Stimulated activated CD4-positive, alpha-beta T cell treated with anti-CD3 and anti-CD28 coated beads, Interleukin-4, amount 100 ng/mL, for 24 hours (primary cell): ENCODE results near the gene ARHGEF3.

Source experiments
- DNase-seq: peaks from one replicate; pipeline ENCODE4 v3.0.0-alpha.2; 2020

Gene ARHGEF3, protein sequence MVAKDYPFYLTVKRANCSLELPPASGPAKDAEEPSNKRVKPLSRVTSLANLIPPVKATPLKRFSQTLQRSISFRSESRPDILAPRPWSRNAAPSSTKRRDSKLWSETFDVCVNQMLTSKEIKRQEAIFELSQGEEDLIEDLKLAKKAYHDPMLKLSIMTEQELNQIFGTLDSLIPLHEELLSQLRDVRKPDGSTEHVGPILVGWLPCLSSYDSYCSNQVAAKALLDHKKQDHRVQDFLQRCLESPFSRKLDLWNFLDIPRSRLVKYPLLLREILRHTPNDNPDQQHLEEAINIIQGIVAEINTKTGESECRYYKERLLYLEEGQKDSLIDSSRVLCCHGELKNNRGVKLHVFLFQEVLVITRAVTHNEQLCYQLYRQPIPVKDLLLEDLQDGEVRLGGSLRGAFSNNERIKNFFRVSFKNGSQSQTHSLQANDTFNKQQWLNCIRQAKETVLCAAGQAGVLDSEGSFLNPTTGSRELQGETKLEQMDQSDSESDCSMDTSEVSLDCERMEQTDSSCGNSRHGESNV

DNA sequence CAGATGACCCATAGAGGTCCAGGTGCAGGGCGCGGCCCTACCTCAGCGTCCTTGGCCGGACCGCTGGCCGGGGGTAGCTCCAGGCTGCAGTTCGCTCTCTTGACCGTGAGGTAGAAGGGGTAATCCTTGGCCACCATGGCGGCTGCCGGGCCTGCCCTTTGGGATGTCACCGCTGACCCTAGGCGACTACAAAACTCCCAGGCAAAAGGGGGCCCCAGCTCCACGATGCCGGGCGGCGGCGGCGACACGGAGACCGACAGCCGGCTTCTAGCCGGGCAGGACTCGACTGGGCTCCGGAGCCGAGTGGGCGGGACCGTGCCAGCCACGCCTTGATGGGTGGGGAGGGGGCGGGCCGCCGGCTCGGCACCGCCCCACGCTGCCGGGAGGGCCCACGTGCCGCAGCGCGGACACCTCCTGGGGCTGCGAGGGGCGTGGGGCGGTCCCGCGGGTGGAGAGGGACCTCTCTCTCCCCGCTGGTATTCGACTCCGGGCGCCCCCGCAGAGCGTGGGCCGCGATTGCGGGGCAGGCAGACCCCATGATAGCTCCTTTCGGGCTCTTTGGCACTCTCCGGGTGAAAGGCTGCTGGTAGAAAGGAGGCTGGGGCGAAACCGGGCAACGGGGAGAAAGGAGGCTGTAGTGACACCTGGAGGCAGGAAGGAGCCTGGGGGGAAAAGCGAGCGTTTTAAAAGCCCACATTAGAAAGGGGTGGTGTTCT, at the start of gene ARHGEF3:
Gene ARHGEF3, minus strand, starts transcription at position 288 of the 716 bp plus-strand sequence. Its CDS starts 151 bp downstream, at position 137.
- peak; percentile 86 for DNase-seq

DNA sequence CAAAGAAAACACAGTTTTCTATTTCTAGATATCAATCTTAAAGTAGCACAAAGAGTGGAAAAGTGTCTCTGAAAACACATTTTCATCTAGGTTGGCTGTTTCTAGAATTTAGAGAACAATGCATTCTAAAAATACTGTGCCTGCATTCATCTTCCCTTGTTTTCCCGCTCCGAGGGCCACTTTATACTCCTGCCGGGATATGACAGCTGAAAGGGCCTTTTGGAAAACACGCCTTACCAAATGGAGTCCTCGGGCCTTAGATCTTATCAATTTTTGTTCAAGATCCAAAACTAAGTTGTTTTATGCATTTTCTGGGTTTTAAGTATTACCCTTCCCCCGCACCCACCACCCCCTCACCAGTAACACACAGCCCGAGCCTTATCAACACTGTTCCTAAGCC, 47.9 kb upstream of the ARHGEF3 start:
- no peak for DNase-seq

DNA sequence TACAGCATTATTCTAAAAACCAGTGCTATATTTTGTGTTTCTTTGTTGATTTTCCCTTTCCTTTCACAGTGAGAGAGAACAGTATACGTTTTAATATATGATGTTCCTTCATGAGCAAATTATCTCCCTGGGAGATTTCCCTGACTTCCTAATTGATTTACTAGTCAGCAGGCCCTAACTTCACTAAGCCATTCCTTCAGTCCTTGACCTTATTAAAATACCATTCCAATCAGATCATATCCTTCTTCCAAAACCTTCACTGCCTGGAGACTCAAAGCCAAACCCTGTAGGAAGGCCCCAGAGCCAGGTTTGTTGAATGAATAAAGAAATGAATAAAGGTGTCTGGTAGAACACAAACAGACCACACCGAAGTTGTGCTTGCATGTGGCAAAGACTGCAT, 43.8 kb upstream of the ARHGEF3 start:
- DNase-seq, result no peak

DNA sequence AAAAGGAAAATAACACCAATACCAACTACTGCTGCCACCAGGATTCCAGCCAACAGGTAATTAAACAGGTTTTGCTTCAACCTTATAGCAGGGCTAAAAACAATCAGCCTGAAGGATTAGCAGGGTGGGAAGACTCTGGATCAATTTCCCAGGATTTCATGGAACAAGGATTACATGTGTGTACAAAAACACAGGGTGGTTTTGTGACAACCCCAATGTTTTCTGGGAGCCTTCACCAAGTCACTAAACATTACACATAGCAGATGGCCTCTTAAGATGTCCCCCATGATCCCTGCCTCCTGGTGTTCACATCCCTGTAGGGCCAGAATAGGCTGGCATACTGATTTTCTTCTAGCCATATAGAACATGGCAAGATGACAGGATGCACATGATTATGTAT, 42.8 kb upstream of the ARHGEF3 start:
- DNase-seq, result no peak

DNA sequence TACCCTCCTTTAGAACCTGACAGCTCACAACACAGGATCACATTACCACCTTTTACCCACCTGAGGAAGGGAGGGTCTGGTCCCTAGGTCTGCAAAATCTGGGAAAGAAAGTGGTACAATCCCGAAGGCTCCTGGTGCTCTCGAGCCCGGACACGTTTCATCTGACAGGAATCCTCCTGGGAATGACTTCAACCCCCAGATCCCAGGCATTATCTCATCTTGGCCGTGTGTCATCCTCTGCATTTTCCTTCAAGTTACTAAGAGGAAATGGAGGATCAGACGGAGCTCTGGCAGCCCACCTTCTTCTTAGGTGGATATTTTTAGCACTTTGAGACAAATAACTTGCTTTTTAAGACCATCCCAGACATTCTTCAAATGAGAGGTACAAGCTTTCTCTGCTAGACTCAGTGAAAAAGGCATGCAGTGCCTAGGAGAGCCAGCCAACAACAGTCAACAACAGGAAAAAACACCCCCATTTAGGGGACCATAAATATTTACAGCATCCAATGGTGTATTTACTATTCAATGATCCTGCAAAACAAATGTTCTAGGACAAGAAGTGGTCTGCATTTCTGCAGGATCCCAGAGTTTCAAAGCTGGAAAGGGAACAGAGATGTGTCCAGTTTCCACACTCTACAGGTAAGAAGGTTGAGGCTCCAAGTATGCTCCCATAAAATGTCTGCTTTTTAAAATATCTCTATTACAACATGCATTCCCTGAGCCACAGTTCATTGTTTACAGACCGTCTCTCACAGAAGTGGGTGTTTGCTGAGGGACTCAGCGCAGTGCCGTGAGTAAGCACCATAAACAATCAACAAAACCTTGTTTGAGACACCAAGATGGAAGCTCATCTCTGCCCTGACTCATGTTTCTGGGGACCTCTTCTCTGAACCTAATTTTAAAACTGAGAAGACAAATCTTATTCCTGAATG, 38.3 kb upstream of the ARHGEF3 start:
- no peak for DNase-seq

DNA sequence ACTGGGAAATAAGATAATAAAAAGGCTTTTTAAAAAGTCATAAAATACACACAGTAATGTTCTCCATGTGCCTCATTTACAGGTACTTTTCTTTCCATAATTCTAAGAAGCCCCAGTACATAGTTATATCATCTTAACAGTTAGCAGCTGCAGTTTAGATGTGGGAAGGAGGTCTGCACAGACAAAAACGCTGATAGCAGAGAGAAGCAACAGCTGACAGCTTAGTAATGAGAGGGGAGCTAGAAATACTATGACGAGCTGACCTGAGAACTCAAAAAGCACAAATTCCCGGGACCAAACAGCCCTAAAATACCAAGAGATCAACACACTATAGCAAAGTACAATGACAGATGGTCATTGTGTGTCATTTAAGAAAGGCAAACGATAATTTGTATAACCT, 36.7 kb upstream of the ARHGEF3 start:
- no peak for DNase-seq

DNA sequence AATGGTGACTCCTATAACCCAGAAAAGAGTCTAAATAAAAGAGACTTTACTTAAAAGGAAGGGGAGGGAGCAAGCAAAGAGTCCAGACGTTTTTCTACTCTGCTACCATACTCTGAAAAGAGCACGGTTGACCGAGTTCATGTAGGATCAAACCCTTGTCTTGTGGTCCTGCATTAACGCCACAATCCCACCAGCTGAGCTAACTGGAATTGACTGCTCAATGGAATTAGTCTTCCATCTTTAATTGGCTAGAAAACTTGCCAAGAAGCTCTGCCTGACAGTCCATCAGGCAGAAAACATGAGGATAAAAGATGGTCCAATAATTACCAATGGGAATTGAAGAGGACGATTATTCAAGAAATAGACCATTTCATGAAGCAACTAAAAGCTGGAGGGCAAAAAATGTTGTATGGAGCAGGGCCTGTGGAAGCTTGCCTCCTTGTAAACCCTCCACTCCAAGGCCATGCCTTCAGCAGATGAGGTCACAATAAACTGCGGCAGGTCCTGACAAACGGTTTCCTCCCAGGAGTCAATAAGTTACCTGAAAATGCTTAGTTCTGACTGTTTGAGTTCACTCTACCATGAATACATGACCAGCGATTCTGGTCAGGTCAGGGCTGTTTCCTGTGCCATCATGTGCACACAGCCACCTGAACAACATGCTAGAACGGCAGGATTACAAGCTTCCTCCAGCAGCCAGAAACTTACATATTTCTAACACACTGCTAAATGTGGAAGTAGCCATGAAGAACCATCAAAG, 35.6 kb upstream of the ARHGEF3 start:
- DNase-seq, result no peak

DNA sequence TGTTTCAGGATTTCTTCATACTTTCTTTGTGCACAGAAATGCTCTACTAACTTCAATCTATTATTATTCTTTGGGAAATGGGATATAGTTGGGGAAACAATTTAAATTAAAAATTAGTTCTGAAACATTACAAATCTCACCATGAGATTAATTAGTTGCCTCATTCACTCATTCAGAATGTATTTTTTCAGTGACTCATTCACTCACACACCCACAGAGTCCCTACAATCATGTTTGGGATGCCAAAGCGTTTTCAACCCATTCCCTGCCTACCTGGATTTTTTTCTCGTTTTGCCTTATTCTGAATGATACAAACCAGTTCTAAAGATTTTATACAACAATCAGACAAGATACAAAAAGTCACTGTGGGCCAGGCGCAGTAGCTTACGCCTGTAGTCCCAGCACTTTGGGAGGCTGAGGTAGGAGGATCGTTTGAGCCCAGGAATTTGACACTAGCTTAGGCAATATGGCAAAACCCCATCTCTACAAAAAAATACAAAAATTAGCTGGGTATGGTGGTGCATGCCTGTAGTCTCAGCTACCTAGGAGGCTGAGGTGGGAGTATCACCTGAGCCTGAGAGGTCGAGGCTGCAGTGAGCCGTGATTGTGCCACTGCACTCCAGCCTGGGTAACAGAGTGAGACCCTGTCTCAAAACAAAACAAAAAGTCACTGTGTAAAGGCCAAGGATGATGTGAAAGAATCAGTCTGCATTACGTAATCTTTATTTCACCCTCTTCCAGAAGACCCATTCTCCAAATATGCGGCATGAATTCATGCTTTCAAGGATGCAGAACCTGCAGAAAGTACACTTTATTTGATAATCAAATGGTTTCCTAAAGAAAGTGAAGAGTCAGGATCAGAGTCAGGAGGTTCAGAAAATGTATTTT, 34.8 kb upstream of the ARHGEF3 start:
- DNase-seq, result no peak

DNA sequence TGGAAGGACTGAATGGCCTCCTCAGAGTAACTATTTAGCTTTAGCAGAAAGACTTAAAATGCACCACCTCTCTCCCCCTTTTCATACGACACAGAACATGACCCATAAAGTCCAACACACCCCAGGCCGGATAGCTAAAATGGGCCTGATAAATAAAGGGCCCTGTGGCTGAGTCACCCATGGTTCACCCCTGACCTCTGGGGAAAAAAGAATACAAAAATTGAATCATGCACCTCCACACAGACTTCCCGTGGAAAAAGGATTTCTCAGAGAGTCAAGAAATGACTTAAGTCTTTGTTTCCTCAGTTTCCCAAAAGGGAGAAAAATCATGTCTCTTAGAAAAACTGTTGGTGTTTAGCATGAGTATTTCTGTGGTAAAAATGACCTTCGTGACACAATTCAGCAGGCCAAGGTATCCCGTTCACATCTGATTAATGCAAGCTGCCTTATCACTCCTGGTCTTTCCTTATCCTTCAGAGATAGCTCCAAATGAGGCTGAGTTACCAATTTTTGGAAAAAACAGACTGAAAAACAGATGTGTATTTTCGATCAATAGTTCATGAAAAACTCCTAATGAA, 34.0 kb upstream of the ARHGEF3 start:
- no peak for DNase-seq

DNA sequence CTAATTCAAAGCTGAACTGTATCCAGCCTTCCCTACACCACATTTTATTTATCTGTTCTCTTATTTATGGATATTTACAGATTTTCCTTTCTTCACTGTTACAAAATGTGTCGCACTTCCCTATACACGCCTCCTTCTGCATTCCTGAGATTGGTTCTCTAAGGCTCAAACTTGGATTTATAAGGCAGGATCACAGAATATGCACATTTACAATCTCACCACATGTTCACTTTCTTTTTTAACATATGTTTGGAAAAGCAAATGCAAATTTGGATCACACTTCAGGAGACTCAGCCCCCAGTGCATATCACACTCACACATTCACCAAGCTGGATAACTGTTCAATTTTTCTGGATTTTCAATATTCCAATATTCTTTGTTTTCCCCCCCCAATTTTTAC, 31.8 kb upstream of the ARHGEF3 start:
- DNase-seq, result no peak

DNA sequence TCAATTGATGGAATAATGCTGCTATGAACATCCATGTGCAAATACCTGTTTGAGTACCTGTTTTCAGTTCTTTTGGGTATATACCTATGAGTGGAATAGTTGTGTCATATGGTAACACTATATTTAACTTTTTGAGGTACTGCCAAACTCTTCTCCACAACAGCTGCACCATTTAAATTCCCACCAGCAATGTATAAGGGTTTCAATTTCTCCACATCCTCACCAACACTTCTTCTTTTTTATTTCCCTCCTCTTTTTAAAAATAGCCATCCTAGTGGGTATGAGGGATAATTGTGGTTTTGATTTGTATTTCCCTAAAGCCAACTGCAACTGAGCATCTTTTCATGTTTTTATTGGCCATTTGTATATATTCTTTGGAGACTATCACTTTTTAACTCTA, 31.3 kb upstream of the ARHGEF3 start:
- no peak for DNase-seq

DNA sequence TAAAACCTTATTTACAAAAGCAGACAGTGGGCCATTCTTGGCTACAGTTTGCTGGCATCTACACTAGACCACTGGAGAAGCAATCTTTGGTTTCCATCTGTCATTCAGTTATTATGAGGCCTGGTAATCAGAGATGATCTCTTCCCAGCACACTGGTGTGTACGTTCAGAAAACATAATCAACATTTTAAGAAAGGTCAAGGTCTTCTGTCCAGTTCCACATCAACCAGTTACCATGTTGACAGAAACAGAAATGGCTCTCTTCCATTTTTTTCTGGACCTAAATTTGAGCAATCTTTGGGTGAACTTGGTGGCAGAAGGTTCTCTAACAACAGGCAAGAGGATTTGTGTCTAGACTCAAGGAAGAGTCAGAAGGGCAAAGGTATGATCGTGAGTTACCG, 29.8 kb upstream of the ARHGEF3 start:
- no peak for DNase-seq

DNA sequence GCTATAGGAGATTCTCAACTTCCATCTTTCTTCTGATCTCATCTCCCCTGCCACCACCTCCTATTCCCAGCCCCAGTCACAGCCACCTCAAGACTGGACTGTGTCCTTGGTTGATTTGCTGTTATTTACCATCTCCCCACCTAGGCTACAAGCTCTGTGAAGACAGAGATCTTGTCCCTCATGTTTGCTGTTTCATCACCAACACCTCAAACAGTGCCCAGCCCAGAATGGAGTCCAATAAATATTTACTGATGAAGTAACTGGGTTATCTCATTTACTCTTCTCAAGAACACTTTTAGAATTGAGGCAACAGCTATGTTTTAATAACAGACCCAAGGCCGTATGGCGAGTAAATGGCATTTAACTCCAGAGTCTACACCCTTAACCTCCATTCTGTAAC, 29.1 kb upstream of the ARHGEF3 start:
- DNase-seq, result no peak

DNA sequence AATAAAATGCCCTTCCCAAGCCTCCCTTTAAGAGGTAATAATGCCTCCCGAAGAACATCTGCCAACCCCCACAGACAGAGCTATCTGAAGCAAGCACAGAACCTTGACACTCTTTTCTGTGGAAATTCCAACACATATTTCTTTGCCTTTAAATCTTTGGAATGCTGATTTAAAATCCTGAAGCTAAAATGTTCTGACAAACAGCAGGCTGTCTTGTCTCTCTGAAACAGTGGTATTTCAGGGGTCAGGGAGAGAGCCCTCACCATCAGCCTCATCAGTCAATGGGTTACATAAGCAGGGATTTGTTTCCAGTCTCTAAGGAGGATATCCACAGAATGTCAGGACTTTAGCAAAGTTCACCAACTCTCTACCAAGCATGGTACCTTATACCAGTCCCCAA, 27.8 kb upstream of the ARHGEF3 start:
- no peak for DNase-seq

DNA sequence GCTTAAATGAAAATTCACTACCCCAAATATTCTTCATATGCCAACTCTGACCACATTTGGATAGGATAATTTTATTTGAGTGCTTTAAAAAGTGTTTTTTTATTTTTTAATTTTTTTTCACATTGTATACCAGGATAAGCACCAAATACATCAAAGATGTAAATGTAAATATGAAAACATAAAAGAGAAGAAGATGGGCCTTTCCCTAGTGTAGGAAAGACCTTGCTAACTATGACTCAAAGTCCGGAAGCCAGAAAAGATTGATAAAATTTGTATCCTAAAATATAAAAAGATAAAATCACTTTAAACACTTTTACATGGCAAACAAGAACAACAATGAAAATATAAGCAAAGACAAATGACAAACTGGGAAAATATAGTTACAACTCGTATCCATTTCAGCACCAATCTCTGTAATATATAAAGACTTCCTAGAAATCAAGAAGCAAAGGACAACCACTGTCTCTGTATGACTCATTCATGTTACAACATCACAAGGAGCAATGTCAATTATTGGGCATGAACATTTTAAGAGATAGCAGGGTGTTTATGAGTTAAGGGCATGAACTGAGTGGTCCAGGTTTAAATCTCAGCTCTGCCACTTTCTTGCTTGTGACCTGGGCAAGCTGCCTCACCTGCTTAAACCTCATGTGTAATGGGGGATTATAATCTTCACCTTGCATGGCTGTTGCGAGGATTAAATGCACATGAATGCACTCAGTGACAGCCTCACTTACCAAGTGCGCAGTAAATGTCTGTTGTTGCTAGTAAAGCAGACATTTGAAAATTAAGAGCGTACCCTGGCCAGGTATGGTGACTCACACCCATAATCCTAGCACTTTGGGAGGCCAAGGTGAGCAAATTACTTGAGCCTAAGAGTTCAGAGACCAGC, 25.3 kb upstream of the ARHGEF3 start:
- no peak for DNase-seq

DNA sequence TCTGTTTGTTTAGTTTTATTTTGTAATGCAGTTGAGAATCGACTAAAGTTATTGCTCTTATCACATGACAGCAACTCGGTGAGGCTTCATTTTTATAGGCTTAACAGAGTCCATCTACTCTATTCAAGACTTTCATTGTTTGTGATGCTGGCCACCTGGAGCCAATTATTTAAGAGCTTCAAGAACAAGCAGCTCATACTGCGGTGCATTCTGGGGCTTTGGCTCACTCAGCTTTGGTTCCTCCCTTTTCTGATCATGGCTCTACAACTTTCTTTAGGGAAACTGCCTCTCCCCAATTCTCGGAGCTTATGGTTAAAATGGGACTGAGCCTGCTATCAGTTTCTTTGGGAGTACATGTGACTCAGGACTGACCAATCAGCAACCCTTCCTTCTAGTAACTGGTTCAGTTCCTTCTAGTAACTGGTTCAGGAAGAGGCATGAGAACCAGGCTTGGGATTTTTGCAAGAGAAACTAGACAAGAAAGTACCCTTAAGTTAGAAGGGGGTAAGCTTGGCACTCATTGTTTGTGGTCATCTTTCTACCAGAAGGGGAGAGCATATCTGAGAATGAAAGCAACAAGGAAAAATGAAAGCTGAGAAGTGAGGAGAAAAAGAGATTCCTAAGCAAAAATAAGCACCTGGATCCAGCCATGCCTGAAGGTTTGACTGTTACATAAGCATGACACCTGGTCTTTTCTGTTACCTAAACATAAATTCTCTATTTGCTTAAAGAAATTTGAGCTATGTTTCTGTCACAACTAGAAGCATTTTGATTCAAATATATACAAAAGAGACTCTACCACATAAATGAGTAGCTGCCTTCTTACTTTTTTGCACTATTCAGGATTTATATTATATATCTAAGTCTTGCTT, 24.1 kb upstream of the ARHGEF3 start:
- DNase-seq, result no peak

DNA sequence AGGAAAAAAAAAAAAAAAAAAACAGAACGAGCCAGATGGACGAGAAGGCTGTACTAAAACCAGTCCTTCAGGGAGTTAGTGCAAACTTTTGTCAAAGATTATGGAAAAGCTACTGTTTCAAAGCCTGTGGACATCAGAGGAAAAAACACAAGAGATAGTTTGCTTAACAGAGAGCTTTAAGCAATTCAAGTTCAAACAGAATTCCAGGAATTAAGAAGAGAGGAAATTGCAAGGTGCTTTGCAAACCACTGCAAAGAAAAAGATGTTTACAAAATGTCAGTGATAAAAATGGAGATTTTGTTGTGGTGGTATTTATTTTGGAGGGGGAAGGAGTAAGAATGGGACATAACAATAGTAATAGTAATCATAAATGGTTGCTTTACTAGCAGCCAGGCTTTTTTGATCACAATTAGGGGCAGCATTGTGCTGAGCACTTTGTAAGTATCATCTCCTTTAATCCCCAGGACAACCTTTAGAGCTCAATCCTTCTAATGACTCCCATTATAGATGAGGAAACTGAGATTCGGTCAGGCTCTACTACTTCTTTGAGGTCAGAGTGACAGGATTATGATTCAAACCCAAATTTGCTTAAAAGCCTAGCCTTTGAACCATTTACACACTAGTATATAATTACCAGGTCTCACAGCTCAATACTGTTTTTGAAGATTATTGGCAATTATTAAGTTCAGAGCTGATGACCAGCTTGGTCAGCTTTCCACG, 22.4 kb upstream of the ARHGEF3 start:
- no peak for DNase-seq

DNA sequence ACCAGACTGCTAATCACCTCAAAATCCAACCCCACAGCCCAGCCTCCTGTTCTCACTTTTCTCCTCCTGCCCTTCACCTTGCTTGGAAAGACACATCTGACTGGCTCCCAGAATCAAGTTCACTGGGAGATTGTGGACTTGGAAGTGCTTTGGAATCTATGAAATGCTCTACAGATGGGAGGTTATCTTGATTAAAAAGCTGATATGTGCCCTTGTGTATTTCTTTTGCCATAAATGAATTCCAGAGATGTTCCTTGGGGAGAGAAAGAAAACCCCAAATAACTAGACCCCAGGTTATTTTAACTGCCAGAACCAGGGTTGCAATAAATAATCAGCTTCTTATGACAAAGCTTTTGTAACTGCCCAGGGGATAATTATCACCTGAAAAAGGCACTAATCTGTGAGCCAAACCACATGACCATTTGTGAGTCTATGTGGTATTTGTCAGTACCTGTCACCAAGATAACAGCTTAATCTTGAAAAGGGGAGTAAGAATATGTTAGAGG, 21.7 kb upstream of the ARHGEF3 start:
- DNase-seq, result no peak
